Neural progenitor cell (in vitro differentiated cells): ENCODE data around the gene FZD8. TPM values are rescaled to one million over a fixed set of nuclear protein-coding genes. Genes with fewer than 3 reads are reported as not detected.

ENCODE experiments used
- DNase-seq: peaks from one replicate; pipeline ENCODE4 v3.0.0-alpha.2; 2016; ENCODE audit warnings: low spot score
- H2AFZ ChIP-seq: fragments of 200-600 bp; sonication (generic); replicated peaks from 2 replicates; pipeline ENCODE4 v1.6.1; 2016; ENCODE audit warnings: antibody characterized with exemption
- H3F3A ChIP-seq: fragments of 200-600 bp; sonication (generic); 2 replicates; pipeline ENCODE4 v1.6.1; 2016; ENCODE audit warnings: antibody characterized with exemption, low read depth
- H3K27ac ChIP-seq: fragments of 200-600 bp; sonication (generic); 2 replicates; pipeline ENCODE4 v1.5.1; 2016; ENCODE audit warnings: mild to moderate bottlenecking
- H3K27me3 ChIP-seq: fragments of 200-600 bp; sonication (generic); 2 replicates; pipeline ENCODE4 v1.6.1; 2016; ENCODE audit warnings: mild to moderate bottlenecking, moderate library complexity
- H3K36me3 ChIP-seq: fragments of 200-600 bp; sonication (generic); 2 replicates; pipeline ENCODE4 v1.5.1; 2016
- H3K4me1 ChIP-seq: fragments of 200-600 bp; sonication (generic); 2 replicates; pipeline ENCODE4 v1.6.1; 2016; ENCODE audit warnings: mixed run types
- H3K4me2 ChIP-seq: fragments of 200-600 bp; sonication (generic); 2 replicates; pipeline ENCODE4 v1.6.1; 2016
- H3K4me3 ChIP-seq: fragments of 200-600 bp; sonication (generic); 2 replicates; pipeline ENCODE4 v1.5.1; 2016
- H3K79me2 ChIP-seq: fragments of 200-600 bp; sonication (generic); 2 replicates; pipeline ENCODE4 v1.6.1; 2016; ENCODE audit warnings: low read depth
- H3K9ac ChIP-seq: fragments of 200-600 bp; sonication (generic); 2 replicates; pipeline ENCODE4 v1.6.1; 2016
- H3K9me3 ChIP-seq: fragments of 200-600 bp; sonication (generic); 2 replicates; pipeline ENCODE4 v1.5.1; 2016; ENCODE audit warnings: low read depth
- H4K20me1 ChIP-seq: fragments of 200-600 bp; sonication (generic); 2 replicates; pipeline ENCODE4 v1.6.1; 2016; ENCODE audit warnings: low read depth
- H3K27ac Mint-ChIP-seq: 3 replicates; pipeline ENCODE4 v1.8.0; 2021; ENCODE audit warnings: mixed read lengths
- H3K27me3 Mint-ChIP-seq: 2 replicates; pipeline ENCODE4 v1.8.0; 2022; ENCODE audit warnings: low read depth, mild to moderate bottlenecking, inconsistent platforms, moderate library complexity, mixed read lengths; ENCODE audit not compliant: insufficient read depth
- H3K36me3 Mint-ChIP-seq: 3 replicates; pipeline ENCODE4 v1.8.0; 2021; ENCODE audit warnings: mixed read lengths
- H3K4me1 Mint-ChIP-seq: 3 replicates; pipeline ENCODE4 v1.8.0; 2021; ENCODE audit warnings: mixed read lengths
- H3K4me3 Mint-ChIP-seq: 3 replicates; pipeline ENCODE4 v1.8.0; 2021; ENCODE audit warnings: mild to moderate bottlenecking, moderate library complexity, mixed read lengths
- H3K9me3 Mint-ChIP-seq: 3 replicates; pipeline ENCODE4 v1.8.0; 2020; ENCODE audit warnings: mixed read lengths
- CTCF ChIP-seq: fragments of 200-600 bp; sonication (generic); IDR thresholded peaks from 2 replicates; pipeline ENCODE4 v1.5.1; 2017; ENCODE audit warnings: antibody characterized with exemption, mild to moderate bottlenecking
- EZH2 ChIP-seq: fragments of 200-600 bp; sonication (generic); IDR thresholded peaks from 2 replicates; pipeline ENCODE4 v1.6.1; 2017; ENCODE audit warnings: antibody characterized with exemption, mild to moderate bottlenecking, moderate library complexity
- EZH2phosphoT487 ChIP-seq: fragments of 200-600 bp; sonication (generic); IDR thresholded peaks from 2 replicates; pipeline ENCODE4 v1.6.1; 2017; ENCODE audit warnings: antibody characterized with exemption
- total RNA-seq: library from RNA; depleted of rRNA; stranded (reverse); fragments of >200 nt; gene quantifications from 2 replicates; pipeline ENCODE4 v1.2.3, GENCODE V29; 2015; ENCODE audit warnings: low replicate concordance

Gene FZD8
- total RNA-seq, 1 donor from 2014 or later = 5.0 TPM

DNA sequence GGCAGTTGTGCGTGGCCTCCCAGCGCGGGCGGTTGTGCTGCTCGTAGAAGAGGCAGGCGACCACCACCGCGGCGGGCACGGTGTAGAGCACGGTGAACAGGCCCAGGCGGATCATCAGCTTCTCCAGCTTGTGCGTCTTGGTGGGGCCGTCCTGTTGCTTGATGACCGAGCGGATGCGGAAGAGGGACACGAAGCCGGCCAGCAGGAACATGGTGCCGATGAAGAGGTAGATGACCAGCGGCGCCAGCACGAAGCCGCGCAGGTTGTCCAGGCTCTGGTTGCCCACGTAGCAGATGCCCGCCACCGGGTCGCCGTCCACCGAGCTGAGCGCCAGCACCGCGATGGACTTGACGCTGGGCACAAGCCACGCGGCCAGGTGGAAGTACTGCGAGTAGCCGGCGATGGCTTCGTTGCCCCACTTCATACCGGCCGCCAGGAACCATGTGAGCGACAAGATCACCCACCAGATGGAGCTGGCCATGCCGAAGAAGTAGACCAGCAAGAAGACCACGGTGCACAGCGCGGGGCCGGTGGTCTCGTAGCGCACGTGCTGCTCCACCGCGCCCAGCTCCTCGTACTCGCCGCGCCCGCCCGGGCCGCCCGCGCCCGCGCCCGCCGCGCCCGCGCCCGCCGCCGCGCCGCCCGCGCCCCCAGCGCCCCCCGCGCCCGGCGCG, 2.2 kb downstream of the FZD8 start:
- H3K27me3 ChIP-seq = peaks cover 14% of the 10 kb centered on the region
- DNase-seq = peak; percentile 68
- H3K36me3 ChIP-seq = no peaks in the 10 kb centered on the region
- H3K4me1 ChIP-seq = peaks cover 53% of the 10 kb centered on the region
- Mint-ChIP-seq H3K27me3 (peaks cover 20% of the 10 kb centered on the region), H3K27ac (no peak overlapping the region), H3K9me3 (no peaks in the 10 kb centered on the region), H3K4me1 (peaks cover 50% of the 10 kb centered on the region), H3K4me3 (peak overlapping the region; percentile 86), H3K36me3 (no peaks in the 10 kb centered on the region)
- peak overlapping the region; percentile 81 for H3K4me2 ChIP-seq
- no peaks in the 10 kb centered on the region for H3K9me3 ChIP-seq
- TF ChIP-seq CTCF = peak; percentile 21
- TF ChIP-seq EZH2 = no peak
- no peak for TF ChIP-seq EZH2phosphoT487
- H2AFZ ChIP-seq = no peak overlapping the region
- H3K4me3 ChIP-seq = peak overlapping the region; percentile 50
- peaks cover 42% of the 10 kb centered on the region for H4K20me1 ChIP-seq
- H3K9ac ChIP-seq = no peak overlapping the region
- H3F3A ChIP-seq = peaks cover 64% of the 10 kb centered on the region
- H3K79me2 ChIP-seq = peaks cover 31% of the 10 kb centered on the region
- H3K27ac ChIP-seq = no peak overlapping the region

GRCh38 chr10:35639021-35639727, 2.9 kb downstream of the FZD8 start:
- Mint-ChIP-seq H3K9me3 (no peaks in the 10 kb centered on the region), H3K27ac (no peak overlapping the region), H3K27me3 (peaks cover 18% of the 10 kb centered on the region), H3K4me3 (peak overlapping the region; percentile 86), H3K4me1 (peaks cover 43% of the 10 kb centered on the region), H3K36me3 (no peaks in the 10 kb centered on the region)
- Histone ChIP-seq H4K20me1 (peaks cover 42% of the 10 kb centered on the region), H3F3A (peaks cover 57% of the 10 kb centered on the region), H3K4me2 (peak overlapping the region; percentile 81), H3K79me2 (peaks cover 31% of the 10 kb centered on the region), H2AFZ (no peak overlapping the region), H3K4me1 (peaks cover 46% of the 10 kb centered on the region), H3K4me3 (peak overlapping the region; percentile 49), H3K27ac (no peak overlapping the region), H3K9ac (no peak overlapping the region), H3K9me3 (no peaks in the 10 kb centered on the region), H3K36me3 (no peaks in the 10 kb centered on the region), H3K27me3 (peaks cover 11% of the 10 kb centered on the region)
- no peak for TF ChIP-seq EZH2phosphoT487
- no peak for TF ChIP-seq EZH2
- TF ChIP-seq CTCF = no peak
- DNase-seq = peak; percentile 66

GRCh38 chr10:35638101-35638500, 4.0 kb downstream of the FZD8 start:
- no peak overlapping the region for H3K9ac ChIP-seq
- DNase-seq = no peak
- Mint-ChIP-seq H3K27me3 (peaks cover 13% of the 10 kb centered on the region), H3K4me1 (peaks cover 40% of the 10 kb centered on the region), H3K36me3 (no peaks in the 10 kb centered on the region), H3K4me3 (peak overlapping the region; percentile 71), H3K27ac (no peak overlapping the region), H3K9me3 (no peaks in the 10 kb centered on the region)
- H3F3A ChIP-seq = peaks cover 50% of the 10 kb centered on the region
- no peaks in the 10 kb centered on the region for H3K9me3 ChIP-seq
- H3K4me3 ChIP-seq = peak overlapping the region; percentile 45
- peak overlapping the region; percentile 81 for H3K4me2 ChIP-seq
- H2AFZ ChIP-seq = no peak overlapping the region
- H3K36me3 ChIP-seq = no peaks in the 10 kb centered on the region
- H3K27me3 ChIP-seq = peaks cover 5% of the 10 kb centered on the region
- peaks cover 31% of the 10 kb centered on the region for H3K79me2 ChIP-seq
- H4K20me1 ChIP-seq = peaks cover 42% of the 10 kb centered on the region
- H3K27ac ChIP-seq = peak overlapping the region; percentile 69
- H3K4me1 ChIP-seq = peaks cover 42% of the 10 kb centered on the region
- TF ChIP-seq CTCF (no peak), EZH2phosphoT487 (no peak), EZH2 (no peak)
